ENCODE data around the gene KRT84. TPM values are rescaled to one million over a fixed set of nuclear protein-coding genes. Genes with fewer than 3 reads are reported as not detected.

KRT84 gene, protein sequence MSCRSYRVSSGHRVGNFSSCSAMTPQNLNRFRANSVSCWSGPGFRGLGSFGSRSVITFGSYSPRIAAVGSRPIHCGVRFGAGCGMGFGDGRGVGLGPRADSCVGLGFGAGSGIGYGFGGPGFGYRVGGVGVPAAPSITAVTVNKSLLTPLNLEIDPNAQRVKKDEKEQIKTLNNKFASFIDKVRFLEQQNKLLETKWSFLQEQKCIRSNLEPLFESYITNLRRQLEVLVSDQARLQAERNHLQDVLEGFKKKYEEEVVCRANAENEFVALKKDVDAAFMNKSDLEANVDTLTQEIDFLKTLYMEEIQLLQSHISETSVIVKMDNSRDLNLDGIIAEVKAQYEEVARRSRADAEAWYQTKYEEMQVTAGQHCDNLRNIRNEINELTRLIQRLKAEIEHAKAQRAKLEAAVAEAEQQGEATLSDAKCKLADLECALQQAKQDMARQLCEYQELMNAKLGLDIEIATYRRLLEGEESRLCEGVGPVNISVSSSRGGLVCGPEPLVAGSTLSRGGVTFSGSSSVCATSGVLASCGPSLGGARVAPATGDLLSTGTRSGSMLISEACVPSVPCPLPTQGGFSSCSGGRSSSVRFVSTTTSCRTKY
- total RNA-seq: not detected

- ATAC-seq (peak in 1 of 2 donors; percentile 30), DNase-seq (ENCODE audit: low spot score) (no peak)
- H3K4me1 Mint-ChIP-seq (ENCODE audit: low read depth in 2 of 2): peaks cover 6% of the 10 kb centered on the region in 2 donors
- H3K27me3 Mint-ChIP-seq: peaks cover 0 to 14% of the 10 kb centered on the region in 2 donors
- no peaks in the 10 kb centered on the region for H3K9me3 Mint-ChIP-seq
- H3K36me3 Mint-ChIP-seq: no peaks in the 10 kb centered on the region
- no peak within 1 kb of the TSS for H3K27ac Mint-ChIP-seq
- no peak within 1 kb of the TSS for H3K4me3 Mint-ChIP-seq
These were observed at the start of gene KRT84 for GRCh38 chr12:52385226-52385702. KRT84 (minus strand) TSS chr12:52385652; CDS start chr12:52385585, 67 bp downstream.

GRCh38 chr12:52434760-52435530 is 49.5 kb upstream of the KRT84 start:
- H3K4me3 Mint-ChIP-seq: no peak overlapping the region
- no peak for ATAC-seq
- no peaks in the 10 kb centered on the region for H3K36me3 Mint-ChIP-seq
- H3K9me3 Mint-ChIP-seq: no peaks in the 10 kb centered on the region
- H3K4me1 Mint-ChIP-seq (ENCODE audit: low read depth in 2 of 2): no peaks in the 10 kb centered on the region
- H3K27me3 Mint-ChIP-seq: peaks cover 0 to 11% of the 10 kb centered on the region in 2 donors
- DNase-seq (ENCODE audit: low spot score): no peak
- H3K27ac Mint-ChIP-seq: no peak overlapping the region

DNA sequence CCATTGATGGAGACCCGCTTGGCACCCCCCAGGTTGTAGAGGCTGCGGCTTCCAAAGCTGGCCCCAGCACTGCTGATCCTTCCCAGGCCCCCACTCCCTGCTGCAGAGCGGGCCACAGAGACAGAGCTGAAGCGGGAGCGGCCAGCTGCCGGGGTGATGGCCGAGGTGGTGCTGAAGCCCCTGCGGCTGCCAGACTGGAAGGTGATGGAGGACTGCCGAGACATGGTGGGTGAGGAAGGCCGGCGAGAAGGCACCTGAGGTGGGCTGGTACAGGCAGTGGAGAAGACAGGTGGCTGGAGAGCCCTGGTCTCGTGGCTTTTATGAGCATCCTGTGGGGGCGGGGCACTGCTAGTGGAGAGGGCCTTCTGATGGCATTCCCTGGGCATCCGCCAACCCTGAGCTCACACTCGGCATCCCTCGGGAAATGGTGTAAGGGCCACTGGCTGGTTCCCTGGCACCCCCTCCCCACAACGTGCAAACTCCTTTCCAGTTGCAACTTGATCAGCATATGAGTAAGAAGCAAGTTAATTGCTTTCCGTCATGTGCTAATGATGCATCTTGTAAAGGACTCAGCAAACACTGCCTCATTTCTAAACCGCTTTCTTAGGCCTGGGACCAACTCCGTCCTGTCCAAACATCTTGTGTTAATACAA is 48.8 kb upstream of the KRT84 start, which contains the start of gene KRT75:
Gene KRT75 (minus strand): TSS at position 291 of the 653 bp plus-strand sequence. CDS start 67 bp downstream, at position 224.
- H3K4me1 Mint-ChIP-seq (ENCODE audit: low read depth in 2 of 2): no peaks in the 10 kb centered on the region
- H3K36me3 Mint-ChIP-seq: no peaks in the 10 kb centered on the region
- H3K9me3 Mint-ChIP-seq: no peaks in the 10 kb centered on the region
- no peak within 1 kb of the TSS for H3K4me3 Mint-ChIP-seq
- H3K27me3 Mint-ChIP-seq: peaks cover 0 to 13% of the 10 kb centered on the region in 2 donors
- peak; percentile 41 for DNase-seq (ENCODE audit: low spot score)
- ATAC-seq: peak in 1 of 2 donors; percentile 10
- H3K27ac Mint-ChIP-seq: no peak within 1 kb of the TSS

GRCh38 chr12:52433501-52434080 is 48.1 kb upstream of the KRT84 start:
- no peak overlapping the region for H3K4me3 Mint-ChIP-seq
- H3K9me3 Mint-ChIP-seq: no peaks in the 10 kb centered on the region
- ATAC-seq (no peak), DNase-seq (ENCODE audit: low spot score) (no peak)
- H3K4me1 Mint-ChIP-seq (ENCODE audit: low read depth in 2 of 2): no peaks in the 10 kb centered on the region
- H3K36me3 Mint-ChIP-seq: no peaks in the 10 kb centered on the region
- H3K27me3 Mint-ChIP-seq: peaks cover 6 to 18% of the 10 kb centered on the region in 2 donors
- H3K27ac Mint-ChIP-seq: no peak overlapping the region

DNA sequence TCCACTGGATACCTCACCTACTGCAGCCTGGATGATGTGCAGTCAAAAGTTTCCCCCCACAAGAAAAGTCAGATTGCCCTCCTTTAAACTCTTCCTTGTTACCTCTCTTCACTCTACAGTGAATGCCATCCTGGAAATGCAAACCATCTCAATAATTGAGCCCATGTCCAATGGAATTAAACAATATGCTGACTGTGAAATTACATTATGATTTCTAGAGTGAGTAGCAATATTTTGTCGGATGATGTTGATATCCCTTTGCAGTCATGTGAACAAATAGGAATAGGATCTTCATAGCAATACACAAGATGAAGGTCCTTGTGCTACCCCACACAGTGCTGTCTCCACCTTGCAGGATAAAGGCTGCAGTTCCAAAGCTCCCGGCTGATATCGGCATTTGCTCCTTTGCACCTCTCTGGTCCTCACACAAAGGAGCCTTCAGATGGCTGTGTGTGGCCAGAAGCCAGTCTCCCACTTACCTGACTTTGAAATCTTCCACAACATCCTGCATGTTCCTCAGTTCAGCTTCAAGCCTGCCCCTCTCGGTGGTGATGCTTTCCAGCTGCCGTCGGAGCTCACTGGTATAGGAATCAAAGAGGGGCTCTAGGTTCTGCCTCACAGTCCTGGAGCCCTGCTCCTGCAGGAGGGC is 47.2 kb upstream of the KRT84 start:
- Mint-ChIP-seq H3K27ac (no peak overlapping the region), H3K9me3 (no peaks in the 10 kb centered on the region), H3K27me3 (peaks cover 9 to 19% of the 10 kb centered on the region in 2 donors), H3K4me3 (no peak overlapping the region), H3K4me1 (ENCODE audit: low read depth in 2 of 2) (no peaks in the 10 kb centered on the region), H3K36me3 (no peaks in the 10 kb centered on the region)
- DNase-seq (ENCODE audit: low spot score) (no peak), ATAC-seq (no peak)

DNA sequence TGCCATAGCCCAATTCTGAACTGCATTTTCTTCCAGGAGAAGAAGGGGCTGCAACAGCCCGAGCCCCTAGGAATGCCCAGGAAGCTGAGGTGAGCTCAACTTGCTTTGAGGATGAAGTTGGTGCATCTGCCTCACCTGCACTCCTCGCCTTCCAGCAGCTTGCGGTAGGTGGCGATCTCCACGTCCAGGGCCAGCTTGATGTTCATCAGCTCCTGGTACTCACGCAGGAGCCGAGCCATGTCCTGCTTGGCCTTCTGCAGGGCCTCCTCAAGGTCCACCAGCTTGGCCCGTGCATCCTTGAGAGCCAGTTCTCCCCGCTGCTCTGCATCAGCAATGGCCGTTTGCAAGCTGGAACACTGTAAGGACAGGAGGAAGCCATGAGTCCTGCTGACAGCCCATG is 42.7 kb upstream of the KRT84 start:
- Mint-ChIP-seq H3K27ac (no peak overlapping the region), H3K27me3 (peaks cover 14% of the 10 kb centered on the region in 2 donors), H3K4me3 (no peak overlapping the region), H3K36me3 (no peaks in the 10 kb centered on the region), H3K9me3 (no peaks in the 10 kb centered on the region), H3K4me1 (ENCODE audit: low read depth in 2 of 2) (no peaks in the 10 kb centered on the region)
- ATAC-seq (no peak), DNase-seq (ENCODE audit: low spot score) (no peak)

DNA sequence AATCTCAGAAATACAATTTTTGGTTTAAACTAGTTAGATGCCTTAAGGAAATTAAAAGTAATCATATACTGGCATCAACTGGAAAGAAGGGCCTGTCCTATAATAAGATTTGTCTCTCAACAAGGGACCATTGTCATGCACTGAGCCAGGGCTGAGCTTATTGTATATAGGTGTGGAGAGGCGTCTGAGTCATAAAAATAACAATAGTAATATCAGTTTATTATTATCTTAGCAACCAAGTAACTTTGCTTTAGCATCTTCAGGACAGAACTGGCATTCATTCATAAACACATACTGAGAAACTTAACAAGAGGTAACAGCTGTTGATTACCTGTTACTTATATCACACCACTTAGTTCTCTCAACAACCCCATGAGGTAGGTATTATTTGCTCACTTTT is 41.6 kb upstream of the KRT84 start:
- H3K27ac Mint-ChIP-seq: no peak overlapping the region
- H3K4me1 Mint-ChIP-seq (ENCODE audit: low read depth in 2 of 2): no peaks in the 10 kb centered on the region
- no peaks in the 10 kb centered on the region for H3K9me3 Mint-ChIP-seq
- peaks cover 16 to 24% of the 10 kb centered on the region in 2 donors for H3K27me3 Mint-ChIP-seq
- H3K4me3 Mint-ChIP-seq: no peak overlapping the region
- ATAC-seq (no peak), DNase-seq (ENCODE audit: low spot score) (no peak)
- H3K36me3 Mint-ChIP-seq: no peaks in the 10 kb centered on the region

GRCh38 chr12:52426034-52426433 is 40.6 kb upstream of the KRT84 start:
- H3K27me3 Mint-ChIP-seq: peaks cover 16 to 24% of the 10 kb centered on the region in 2 donors
- no peaks in the 10 kb centered on the region for H3K4me1 Mint-ChIP-seq (ENCODE audit: low read depth in 2 of 2)
- no peak for ATAC-seq
- no peak overlapping the region for H3K27ac Mint-ChIP-seq
- no peak for DNase-seq (ENCODE audit: low spot score)
- H3K4me3 Mint-ChIP-seq: no peak overlapping the region
- H3K36me3 Mint-ChIP-seq: no peaks in the 10 kb centered on the region
- no peaks in the 10 kb centered on the region for H3K9me3 Mint-ChIP-seq

- no peaks in the 10 kb centered on the region for H3K36me3 Mint-ChIP-seq
- no peaks in the 10 kb centered on the region for H3K4me1 Mint-ChIP-seq (ENCODE audit: low read depth in 2 of 2)
- H3K9me3 Mint-ChIP-seq: no peaks in the 10 kb centered on the region
- DNase-seq (ENCODE audit: low spot score) (no peak), ATAC-seq (no peak)
- peaks cover 16 to 24% of the 10 kb centered on the region in 2 donors for H3K27me3 Mint-ChIP-seq
- H3K4me3 Mint-ChIP-seq: no peak overlapping the region
- no peak overlapping the region for H3K27ac Mint-ChIP-seq
These were observed 40.0 kb upstream of the KRT84 start for GRCh38 chr12:52425466-52425865.

- Mint-ChIP-seq H3K36me3 (no peaks in the 10 kb centered on the region), H3K27ac (no peak overlapping the region), H3K27me3 (peaks cover 10 to 21% of the 10 kb centered on the region in 2 donors), H3K4me1 (ENCODE audit: low read depth in 2 of 2) (peaks cover 0 to 8% of the 10 kb centered on the region in 2 donors), H3K9me3 (no peaks in the 10 kb centered on the region), H3K4me3 (no peak overlapping the region)
- no peak for ATAC-seq
- no peak for DNase-seq (ENCODE audit: low spot score)
These were observed 38.4 kb upstream of the KRT84 start for GRCh38 chr12:52423661-52424500.

DNA sequence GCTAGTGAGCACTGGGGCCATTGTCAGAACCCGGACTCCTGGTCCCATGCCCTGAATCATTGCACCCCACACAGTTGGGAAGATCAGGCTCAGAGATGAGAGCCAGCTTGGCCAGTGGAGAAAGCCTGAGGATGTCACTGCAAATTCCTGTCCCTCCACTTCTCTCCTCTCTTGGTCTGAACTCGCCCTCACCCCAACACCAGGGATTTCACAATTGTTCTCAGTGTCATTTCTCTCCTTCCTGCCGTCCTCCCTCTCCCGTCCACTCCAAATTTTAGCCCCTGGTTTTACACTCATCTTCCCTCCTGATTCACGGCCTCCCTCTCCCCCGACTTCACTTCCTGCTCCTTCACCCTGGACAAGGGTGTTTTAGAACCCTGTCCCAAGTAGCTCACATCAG is 37.6 kb upstream of the KRT84 start:
- Mint-ChIP-seq H3K4me3 (no peak overlapping the region), H3K27me3 (peaks cover 6 to 15% of the 10 kb centered on the region in 2 donors), H3K27ac (no peak overlapping the region), H3K36me3 (no peaks in the 10 kb centered on the region), H3K9me3 (no peaks in the 10 kb centered on the region), H3K4me1 (ENCODE audit: low read depth in 2 of 2) (peaks cover 0 to 8% of the 10 kb centered on the region in 2 donors)
- DNase-seq (ENCODE audit: low spot score): no peak
- no peak for ATAC-seq

- no peak for ATAC-seq
- Mint-ChIP-seq H3K9me3 (no peaks in the 10 kb centered on the region), H3K4me3 (no peak overlapping the region), H3K27me3 (peaks cover 6 to 15% of the 10 kb centered on the region in 2 donors), H3K27ac (no peak overlapping the region), H3K36me3 (no peaks in the 10 kb centered on the region), H3K4me1 (ENCODE audit: low read depth in 2 of 2) (peaks cover 0 to 8% of the 10 kb centered on the region in 2 donors)
- DNase-seq (ENCODE audit: low spot score): no peak
These were observed 34.2 kb upstream of the KRT84 start for GRCh38 chr12:52419656-52420055.

All from natural killer cell treated with Interleukin-12 subunit alpha and Interleukin-12 subunit beta and Interleukin-15 and Interleukin-18, amount 100 ng/mL, for 72 hours (primary cell).